Mesodermal cell (in vitro differentiated cells): Measurements from ENCODE around the gene DPF1.

Experiments
- H3K27ac ChIP-seq: 2 replicates; pipeline ENCODE4 v1.7.0; 2013; ENCODE audit warnings: mild to moderate bottlenecking, low read depth, low read length, moderate library complexity; ENCODE audit not compliant: severe bottlenecking
- H3K36me3 ChIP-seq: 2 replicates; pipeline ENCODE4 v1.7.1; 2013; ENCODE audit warnings: mild to moderate bottlenecking, low read length, moderate library complexity; ENCODE audit not compliant: control insufficient read depth, insufficient read depth
- H3K4me1 ChIP-seq: one replicate; pipeline ENCODE4 v1.7.1; 2013; ENCODE audit warnings: mild to moderate bottlenecking, low read length; ENCODE audit not compliant: insufficient read depth, control insufficient read depth, poor library complexity, severe bottlenecking
- H3K4me3 ChIP-seq: 2 replicates; pipeline ENCODE4 v1.7.0; 2013; ENCODE audit warnings: low read length, control low read depth, mild to moderate bottlenecking; ENCODE audit not compliant: insufficient read depth, poor library complexity, severe bottlenecking; ENCODE audit errors: extremely low read depth
- H3K9me3 ChIP-seq: 2 replicates; pipeline ENCODE4 v1.7.1; 2013; ENCODE audit warnings: mild to moderate bottlenecking, low read length, moderate library complexity; ENCODE audit not compliant: control insufficient read depth
- WGBS, 2 experiments: methylation state at CpG; one replicate each; pipeline ENCODE4 v1.1.5; 2013; ENCODE audit warnings: missing lambda C conversion rate in 2 of 2; ENCODE audit not compliant: insufficient coverage in 2 of 2; 5-methylcytosine and 5-hydroxymethylcytosine counted together

Gene DPF1

DNA sequence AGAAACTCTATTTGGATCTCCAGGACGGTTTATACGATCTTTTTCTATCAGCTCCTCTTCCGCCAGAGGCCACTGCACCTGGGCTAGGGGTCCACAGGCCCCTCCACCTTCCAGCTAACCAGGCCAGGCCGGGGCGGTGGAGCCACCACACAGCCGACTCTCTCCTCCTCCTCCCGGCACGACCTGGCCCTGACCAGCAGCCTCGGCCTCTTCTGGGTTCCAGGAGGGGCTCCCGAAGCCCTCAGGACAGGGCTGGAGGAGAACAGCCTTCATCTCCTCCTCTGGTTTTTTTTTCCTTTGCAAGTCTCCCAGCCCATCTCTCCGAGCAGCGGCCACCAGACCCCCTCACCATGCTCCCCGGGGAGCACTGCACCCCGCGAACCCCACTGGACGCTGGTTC lies 17.1 kb downstream of the DPF1 start:
- Histone ChIP-seq H3K4me1 (peaks cover 40% of the 10 kb centered on the region), H3K4me3 (no peak overlapping the region), H3K36me3 (peaks cover 5% of the 10 kb centered on the region), H3K27ac (no peak overlapping the region), H3K9me3 (no peaks in the 10 kb centered on the region)
- 85 to 89% methylated on average over 10 to 16 of the region's 16 CpGs for WGBS, 2 experiments

DNA sequence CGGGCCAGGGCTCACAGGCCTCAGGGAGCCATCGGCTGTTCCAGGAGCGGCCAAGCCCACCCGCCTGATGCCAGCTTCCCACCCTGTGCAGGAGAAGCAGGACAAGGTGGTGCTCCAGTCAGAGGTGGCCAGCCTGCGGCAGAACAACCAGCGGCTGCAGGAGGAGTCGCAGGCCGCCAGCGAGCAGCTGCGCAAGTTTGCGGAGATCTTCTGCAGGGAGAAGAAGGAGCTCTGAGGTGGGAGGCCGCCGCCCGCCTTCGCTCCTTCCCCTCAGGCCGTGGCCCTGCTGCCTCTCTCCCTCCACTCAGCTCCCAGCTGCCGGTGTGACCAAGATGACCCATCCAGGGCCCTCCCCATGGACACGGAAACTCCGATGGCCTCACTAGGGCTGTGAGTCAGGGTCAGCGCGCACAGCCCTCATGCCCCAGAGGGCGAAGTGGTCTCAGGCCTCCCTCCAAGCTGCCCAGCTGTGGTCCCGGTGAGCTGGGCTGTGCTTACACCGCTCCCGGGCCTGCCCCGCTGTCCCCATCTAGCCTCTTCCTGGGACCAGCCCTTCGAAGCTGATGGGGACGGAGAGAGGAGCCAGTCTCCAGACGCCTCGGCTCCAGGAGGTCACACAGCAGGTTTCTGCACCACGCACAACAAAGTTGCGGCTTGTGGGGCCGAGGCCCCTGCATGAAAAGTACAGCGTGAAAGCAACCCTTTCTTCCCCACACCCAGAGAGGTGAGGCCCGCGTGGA lies 17.8 kb downstream of the DPF1 start:
- Histone ChIP-seq H3K4me1 (peaks cover 34% of the 10 kb centered on the region), H3K27ac (peak overlapping the region; percentile 29), H3K9me3 (no peaks in the 10 kb centered on the region), H3K4me3 (no peak overlapping the region), H3K36me3 (peaks cover 5% of the 10 kb centered on the region)
- WGBS, 2 experiments = 85 to 88% methylated on average over 28 to 36 of the region's 36 CpGs

DNA sequence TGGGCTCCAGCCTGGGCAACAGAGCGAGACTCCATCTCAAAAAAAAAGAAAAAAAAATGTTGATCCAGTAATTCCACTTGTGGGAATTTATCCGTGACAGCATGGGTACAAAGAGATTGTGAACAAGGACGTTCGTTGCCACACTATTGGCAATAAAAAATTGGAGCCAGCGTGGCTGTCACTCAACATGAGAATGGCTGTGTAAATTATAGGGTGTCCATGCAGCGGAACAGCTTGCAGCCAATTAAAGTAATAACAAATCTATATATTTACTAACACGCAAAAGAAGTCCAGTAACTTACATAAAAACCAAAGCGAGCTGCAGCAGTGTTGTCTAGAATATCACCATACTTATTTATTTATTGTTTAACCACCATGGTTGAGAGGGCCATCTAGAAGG lies 19.3 kb downstream of the DPF1 start:
- peaks cover 21% of the 10 kb centered on the region for H3K4me1 ChIP-seq
- peaks cover 5% of the 10 kb centered on the region for H3K36me3 ChIP-seq
- no peaks in the 10 kb centered on the region for H3K9me3 ChIP-seq
- H3K4me3 ChIP-seq = no peak overlapping the region
- H3K27ac ChIP-seq = no peak overlapping the region
- WGBS, 2 experiments = 90 to 95% methylated on average over 5 of the region's 8 CpGs

DNA sequence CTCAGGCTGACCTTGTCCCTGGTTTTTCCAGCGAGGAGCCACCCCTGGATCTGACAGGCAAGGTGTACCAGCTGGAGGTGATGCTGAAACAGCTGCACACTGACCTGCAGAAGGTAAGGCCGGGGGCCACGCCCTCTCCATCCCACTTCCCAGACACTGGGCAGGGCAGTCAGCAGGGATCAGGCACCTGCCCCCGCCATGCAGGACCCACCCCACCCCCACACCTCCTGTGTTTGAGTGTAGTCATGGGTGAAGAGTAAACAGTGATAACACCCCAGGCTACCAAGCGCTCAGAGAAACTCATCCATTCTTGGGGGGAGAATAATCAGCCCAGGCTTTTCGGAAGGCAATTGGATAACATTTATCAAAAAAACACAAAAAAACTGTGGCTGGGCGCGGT lies 19.9 kb downstream of the DPF1 start:
- peaks cover 18% of the 10 kb centered on the region for H3K4me1 ChIP-seq
- H3K9me3 ChIP-seq = no peaks in the 10 kb centered on the region
- WGBS, 2 experiments = 97 to 100% methylated on average over 1 to 4 of the region's 8 CpGs

DNA sequence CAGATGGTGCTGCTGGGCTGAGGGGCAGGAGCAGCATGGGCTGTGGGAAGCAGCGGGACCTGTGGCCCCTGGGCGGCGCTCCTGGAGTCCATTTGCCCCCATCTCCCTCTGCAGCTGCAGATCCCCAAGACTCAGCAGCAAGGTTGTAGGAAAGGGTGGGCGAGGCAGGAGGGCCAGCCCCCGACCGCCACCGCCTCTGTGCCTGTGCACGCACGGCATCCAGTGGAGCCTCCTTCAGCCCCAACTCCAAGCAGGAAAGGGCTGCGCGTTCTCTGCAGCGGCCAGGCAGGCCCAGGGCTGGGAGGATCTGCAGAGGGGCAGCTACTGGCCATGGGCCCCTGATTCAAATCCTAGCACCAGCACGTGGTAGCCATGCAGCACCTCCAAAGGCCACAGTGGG lies 20.8 kb downstream of the DPF1 start:
- Histone ChIP-seq H3K36me3 (peaks cover 9% of the 10 kb centered on the region), H3K4me3 (no peak overlapping the region), H3K27ac (no peak overlapping the region), H3K4me1 (peaks cover 18% of the 10 kb centered on the region), H3K9me3 (no peaks in the 10 kb centered on the region)
- WGBS, 2 experiments = 86 to 92% methylated on average over 10 to 13 of the region's 13 CpGs

More for the DNA sequence above, 19.9 kb downstream of the DPF1 start:
- Histone ChIP-seq H3K36me3 (peaks cover 5% of the 10 kb centered on the region), H3K27ac (no peak overlapping the region), H3K4me3 (no peak overlapping the region)

DNA sequence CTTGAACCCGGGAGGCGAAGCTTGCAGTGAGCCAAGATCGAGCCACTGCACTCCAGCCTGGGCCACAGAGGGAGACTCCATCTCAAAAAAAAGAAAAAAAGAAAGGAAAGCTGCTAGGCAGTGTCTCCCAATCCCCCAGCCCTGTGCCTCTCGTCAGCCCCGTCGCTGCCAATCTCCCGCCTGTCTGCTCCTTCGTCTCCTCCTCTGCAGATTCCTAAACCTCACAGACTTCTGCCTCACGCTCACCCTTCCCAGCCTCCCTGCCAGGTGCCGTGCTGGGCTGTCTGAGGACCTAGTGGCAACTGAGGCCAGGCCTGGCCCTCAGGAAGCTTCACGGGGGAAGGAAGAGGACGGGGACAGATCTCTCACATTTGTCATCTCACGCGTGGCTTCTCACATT lies 21.5 kb downstream of the DPF1 start:
- WGBS, 2 experiments = 90 to 93% methylated on average over 12 of the region's 14 CpGs
- Histone ChIP-seq H3K4me3 (no peak overlapping the region), H3K36me3 (peaks cover 9% of the 10 kb centered on the region), H3K9me3 (no peaks in the 10 kb centered on the region), H3K27ac (no peak overlapping the region), H3K4me1 (peaks cover 18% of the 10 kb centered on the region)

DNA sequence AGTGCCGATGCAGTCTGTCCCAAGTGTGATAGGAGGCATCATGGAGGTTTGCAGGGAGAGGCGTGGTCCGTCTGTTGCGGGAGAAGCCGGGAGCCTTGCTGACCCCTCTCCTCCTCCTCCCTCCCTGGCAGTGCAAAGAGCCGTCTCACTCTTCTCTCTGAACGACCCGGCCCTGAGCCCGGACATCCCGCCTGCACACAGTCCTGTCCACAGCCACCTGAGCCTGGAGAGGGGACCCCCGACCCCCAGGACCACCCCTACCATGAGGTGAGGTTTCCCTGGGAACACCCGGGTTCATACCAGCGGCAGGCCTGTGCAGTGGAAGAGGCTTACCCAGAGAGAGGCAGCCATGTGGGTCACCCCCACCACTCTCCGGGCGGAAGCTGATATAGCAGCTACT lies 22.3 kb downstream of the DPF1 start:
- peaks cover 9% of the 10 kb centered on the region for H3K36me3 ChIP-seq
- WGBS, 2 experiments = 87 to 91% methylated on average over 7 to 9 of the region's 15 CpGs
- no peak overlapping the region for H3K27ac ChIP-seq
- H3K4me1 ChIP-seq = peaks cover 11% of the 10 kb centered on the region
- no peaks in the 10 kb centered on the region for H3K9me3 ChIP-seq
- no peak overlapping the region for H3K4me3 ChIP-seq

DNA sequence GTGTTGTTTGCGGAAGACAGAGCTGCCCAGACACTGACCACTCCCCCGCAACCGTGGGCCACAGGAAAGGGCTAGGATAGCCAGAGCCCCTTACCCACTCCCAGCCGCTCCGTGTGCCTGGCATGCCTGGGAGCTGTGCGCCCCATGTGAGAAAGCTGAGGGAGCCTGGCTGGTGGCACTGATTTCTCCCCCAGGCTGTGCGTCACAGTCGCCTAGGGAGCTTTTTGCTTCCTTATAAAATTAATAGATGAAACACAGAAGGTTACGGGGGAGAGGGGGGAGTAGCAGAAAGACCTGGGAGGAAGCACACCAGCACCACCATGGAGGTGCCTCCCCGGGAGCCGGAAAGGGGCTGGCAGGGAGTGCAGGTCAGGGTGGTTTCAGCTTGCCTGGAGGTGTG lies 24.7 kb downstream of the DPF1 start:
- H3K9me3 ChIP-seq = no peaks in the 10 kb centered on the region
- H3K27ac ChIP-seq = no peak overlapping the region
- H3K4me1 ChIP-seq = no peaks in the 10 kb centered on the region
- WGBS, 2 experiments = 95 to 100% methylated on average over 8 to 11 of the region's 11 CpGs
- peaks cover 8% of the 10 kb centered on the region for H3K36me3 ChIP-seq
- no peak overlapping the region for H3K4me3 ChIP-seq

DNA sequence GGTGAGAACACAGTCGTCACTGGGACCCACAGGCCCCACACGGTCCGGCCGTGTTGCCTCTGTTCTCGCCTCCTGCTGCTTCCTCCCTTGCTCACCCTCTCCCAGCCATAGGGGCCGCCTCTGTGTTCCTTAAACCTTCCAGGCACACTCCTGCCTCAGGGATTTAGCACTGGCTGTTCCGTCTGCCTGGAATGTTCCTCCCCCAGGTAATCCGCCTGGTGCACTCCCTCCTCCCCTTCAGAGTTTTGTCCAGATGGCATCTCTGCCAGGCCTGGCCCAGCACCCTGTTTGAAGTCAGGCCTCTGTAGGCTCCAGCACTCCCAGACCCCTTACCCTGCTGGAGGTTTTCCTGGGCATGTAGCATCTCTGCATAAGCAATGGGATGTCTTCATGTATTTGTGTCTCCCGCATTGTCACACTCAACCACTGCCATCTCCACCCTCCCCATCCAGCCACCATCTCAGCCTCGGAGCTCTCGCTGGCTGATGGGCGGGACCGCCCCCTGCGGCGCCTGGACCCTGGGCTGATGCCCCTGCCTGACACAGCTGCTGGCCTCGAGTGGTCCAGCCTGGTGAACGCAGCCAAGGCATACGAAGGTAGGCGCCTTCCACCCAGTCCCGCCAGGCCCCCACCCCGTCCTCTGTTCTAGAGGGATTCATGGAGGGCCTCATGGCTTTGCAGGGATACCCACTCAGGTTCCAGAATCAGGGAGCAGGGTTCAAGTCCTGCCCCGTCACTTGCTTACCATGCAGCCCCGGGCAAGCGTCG lies 25.9 kb downstream of the DPF1 start:
- H3K4me3 ChIP-seq = no peak overlapping the region
- 93 to 94% methylated on average over 21 to 25 of the region's 25 CpGs for WGBS, 2 experiments
- H3K27ac ChIP-seq = no peak overlapping the region
- peaks cover 7% of the 10 kb centered on the region for H3K36me3 ChIP-seq
- no peaks in the 10 kb centered on the region for H3K9me3 ChIP-seq
- no peaks in the 10 kb centered on the region for H3K4me1 ChIP-seq

DNA sequence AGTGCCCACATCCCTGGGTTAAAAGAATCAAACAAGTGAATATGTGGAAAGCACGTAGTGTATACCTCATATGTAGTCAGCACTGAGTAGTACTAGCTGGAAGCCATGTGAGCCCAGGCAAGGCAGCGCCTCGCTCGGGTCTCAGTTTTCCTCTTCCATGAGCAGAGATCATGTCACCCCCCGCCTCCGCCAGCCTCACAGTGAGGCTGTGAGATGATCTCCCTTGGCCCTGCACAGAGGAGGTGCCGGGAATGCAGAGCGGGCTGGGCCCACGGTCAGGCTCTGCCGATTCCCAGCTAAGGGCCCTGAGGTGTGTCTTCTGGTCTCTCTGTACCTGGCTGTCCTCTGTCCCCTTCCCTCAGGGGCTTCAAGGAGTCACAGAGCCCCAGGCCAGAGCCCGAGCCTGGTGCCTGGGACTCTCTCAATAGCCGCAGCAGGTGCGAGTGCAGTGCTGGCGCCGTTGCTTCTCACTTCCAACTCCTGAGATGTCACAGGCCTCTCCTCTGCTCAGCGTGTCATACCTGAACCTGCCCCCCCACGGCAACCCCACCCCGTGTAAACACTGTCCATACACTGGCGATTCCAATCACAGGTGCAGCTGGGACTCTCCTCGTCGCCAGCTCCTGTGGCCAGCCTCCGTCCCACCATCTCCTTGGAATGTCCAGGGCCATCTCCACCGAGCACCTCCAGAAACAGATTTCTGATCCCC lies 26.9 kb downstream of the DPF1 start:
- no peaks in the 10 kb centered on the region for H3K9me3 ChIP-seq
- H3K36me3 ChIP-seq = peaks cover 6% of the 10 kb centered on the region
- H3K4me1 ChIP-seq = no peaks in the 10 kb centered on the region
- no peak overlapping the region for H3K4me3 ChIP-seq
- no peak overlapping the region for H3K27ac ChIP-seq
- 95 to 97% methylated on average over 22 to 23 of the region's 23 CpGs for WGBS, 2 experiments
